ENCODE measurements around the gene PFDN1. TPM values are rescaled to one million over a fixed set of nuclear protein-coding genes. Genes with fewer than 3 reads are reported as not detected.
A peak's percentile ranks its signal among the peaks of the same experiment; 100 is the strongest.

The PFDN1 gene
- total RNA-seq, 1 experiment from 2014 or later = 82.2 TPM

GRCh38 chr5:140337880-140338279 is 35.0 kb upstream of the PFDN1 start:
- DNase-seq (ENCODE audit: low read depth, low spot score) = no peak
- in situ Hi-C loops (cut with HindIII; ENCODE audit: low pct_unique_long_range_greater_than_20kb, low sequenced_read_pairs) = no loop called here

GRCh38 chr5:140336388-140336787 is 33.5 kb upstream of the PFDN1 start:
- in situ Hi-C loops (cut with HindIII; ENCODE audit: low pct_unique_long_range_greater_than_20kb, low sequenced_read_pairs) = no loop called here
- no peak for DNase-seq (ENCODE audit: low read depth, low spot score)

GRCh38 chr5:140331638-140332037 is 28.7 kb upstream of the PFDN1 start:
- in situ Hi-C loops (cut with HindIII; ENCODE audit: low pct_unique_long_range_greater_than_20kb, low sequenced_read_pairs) = no loop called here
- no peak for DNase-seq (ENCODE audit: low read depth, low spot score)

GRCh38 chr5:140329739-140330481 is 27.0 kb upstream of the PFDN1 start:
- in situ Hi-C loops (cut with HindIII; ENCODE audit: low pct_unique_long_range_greater_than_20kb, low sequenced_read_pairs) = no loop called here
- DNase-seq (ENCODE audit: low read depth, low spot score) = peak; percentile 62

GRCh38 chr5:140328036-140328764 is 25.3 kb upstream of the PFDN1 start:
- in situ Hi-C loops (cut with HindIII; ENCODE audit: low pct_unique_long_range_greater_than_20kb, low sequenced_read_pairs) = no loop called here
- no peak for DNase-seq (ENCODE audit: low read depth, low spot score)

- in situ Hi-C loops (cut with HindIII; ENCODE audit: low pct_unique_long_range_greater_than_20kb, low sequenced_read_pairs) = no loop called here
- peak; percentile 50 for DNase-seq (ENCODE audit: low read depth, low spot score)
Observed at GRCh38 chr5:140327589-140327988, 24.7 kb upstream of the PFDN1 start.

GRCh38 chr5:140325486-140325885 is 22.6 kb upstream of the PFDN1 start:
- in situ Hi-C loops (cut with HindIII; ENCODE audit: low pct_unique_long_range_greater_than_20kb, low sequenced_read_pairs) = no loop called here
- no peak for DNase-seq (ENCODE audit: low read depth, low spot score)

- in situ Hi-C loops (cut with HindIII; ENCODE audit: low pct_unique_long_range_greater_than_20kb, low sequenced_read_pairs) = no loop called here
- DNase-seq (ENCODE audit: low read depth, low spot score) = no peak
Observed at GRCh38 chr5:140324617-140325241, 21.8 kb upstream of the PFDN1 start.

GRCh38 chr5:140324041-140324600 is 21.2 kb upstream of the PFDN1 start:
- no peak for DNase-seq (ENCODE audit: low read depth, low spot score)
- in situ Hi-C loops (cut with HindIII; ENCODE audit: low pct_unique_long_range_greater_than_20kb, low sequenced_read_pairs) = no loop called here

- in situ Hi-C loops (cut with HindIII; ENCODE audit: low pct_unique_long_range_greater_than_20kb, low sequenced_read_pairs) = no loop called here
- DNase-seq (ENCODE audit: low read depth, low spot score) = no peak
Observed at GRCh38 chr5:140322751-140323731, 20.1 kb upstream of the PFDN1 start.

GRCh38 chr5:140321796-140322195 is 18.9 kb upstream of the PFDN1 start:
- DNase-seq (ENCODE audit: low read depth, low spot score) = no peak
- in situ Hi-C loops (cut with HindIII; ENCODE audit: low pct_unique_long_range_greater_than_20kb, low sequenced_read_pairs) = no loop called here

GRCh38 chr5:140319833-140320232 is 16.9 kb upstream of the PFDN1 start:
- in situ Hi-C loops (cut with HindIII; ENCODE audit: low pct_unique_long_range_greater_than_20kb, low sequenced_read_pairs) = no loop called here
- DNase-seq (ENCODE audit: low read depth, low spot score) = no peak

- DNase-seq (ENCODE audit: low read depth, low spot score) = no peak
- in situ Hi-C loops (cut with HindIII; ENCODE audit: low pct_unique_long_range_greater_than_20kb, low sequenced_read_pairs) = no loop called here
Observed at GRCh38 chr5:140318792-140319191, 15.9 kb upstream of the PFDN1 start.

GRCh38 chr5:140317859-140318258 is 15.0 kb upstream of the PFDN1 start:
- in situ Hi-C loops (cut with HindIII; ENCODE audit: low pct_unique_long_range_greater_than_20kb, low sequenced_read_pairs) = no loop called here
- DNase-seq (ENCODE audit: low read depth, low spot score) = no peak

GRCh38 chr5:140312791-140313189 is 9.9 kb upstream of the PFDN1 start:
- in situ Hi-C loops (cut with HindIII; ENCODE audit: low pct_unique_long_range_greater_than_20kb, low sequenced_read_pairs) = no loop called here
- no peak for DNase-seq (ENCODE audit: low read depth, low spot score)

GRCh38 chr5:140312067-140312790 is 9.3 kb upstream of the PFDN1 start:
- no peak for DNase-seq (ENCODE audit: low read depth, low spot score)
- in situ Hi-C loops (cut with HindIII; ENCODE audit: low pct_unique_long_range_greater_than_20kb, low sequenced_read_pairs) = no loop called here

- DNase-seq (ENCODE audit: low read depth, low spot score) = peak; percentile 9
- in situ Hi-C loops (cut with HindIII; ENCODE audit: low pct_unique_long_range_greater_than_20kb, low sequenced_read_pairs) = no loop called here
Observed at GRCh38 chr5:140311011-140311467, 8.1 kb upstream of the PFDN1 start.
